Fibroblast of lung (primary cell): ENCODE measurements around the gene HERC6. TPM values are rescaled to one million over a fixed set of nuclear protein-coding genes. Genes with fewer than 3 reads are reported as not detected.
A peak's percentile ranks its signal among the peaks of the same experiment; 100 is the strongest.

Experiments
- DNase-seq, 2 donors: peaks; one replicate each; pipeline versions ENCODE4 v3.0.0 to v3.0.0-alpha.2; 2010; ENCODE audit warnings: low read depth in 2 of 2
- H2AFZ ChIP-seq: 2 replicates; pipeline ENCODE4 v1.5.1; 2012; ENCODE audit warnings: low read length, control low read depth, inconsistent platforms
- H3K27ac ChIP-seq: 2 replicates; pipeline ENCODE4 v1.5.1; 2011; ENCODE audit warnings: low read length, control low read depth; ENCODE audit not compliant: insufficient read depth
- H3K27me3 ChIP-seq: 2 replicates; pipeline ENCODE4 v1.5.1; 2011; ENCODE audit warnings: mild to moderate bottlenecking, low read length; ENCODE audit not compliant: control insufficient read depth, insufficient read depth
- H3K36me3 ChIP-seq: 2 replicates; pipeline ENCODE4 v1.5.1; 2011; ENCODE audit warnings: low read length; ENCODE audit not compliant: control insufficient read depth, insufficient read depth
- H3K4me1 ChIP-seq: 2 replicates; pipeline ENCODE4 v1.5.1; 2011; ENCODE audit warnings: low read length; ENCODE audit not compliant: control insufficient read depth, insufficient read depth; ENCODE audit errors: extremely low read depth
- H3K4me2 ChIP-seq: 2 replicates; pipeline ENCODE4 v1.5.1; 2011; ENCODE audit warnings: low read length, control low read depth; ENCODE audit not compliant: insufficient read depth; ENCODE audit errors: extremely low read depth
- H3K4me3 ChIP-seq, 4 experiments: fragments of 200-600 bp in 1 of 4; sonication (generic) in 1 of 4; replicated peaks in 1 of 4; 2 replicates each; pipeline ENCODE4 v1.5.1; 2011 to 2016; ENCODE audit warnings: low read length in 4 of 4, low read depth in 3 of 4, mild to moderate bottlenecking in 3 of 4, control low read depth in 2 of 4, inconsistent platforms in 1 of 4, mixed read lengths in 1 of 4; ENCODE audit not compliant: insufficient read depth in 1 of 4; ENCODE audit errors: control extremely low read depth in 1 of 4
- H3K79me2 ChIP-seq: 2 replicates; pipeline ENCODE4 v1.5.1; 2012; ENCODE audit warnings: mild to moderate bottlenecking, low read length, inconsistent platforms; ENCODE audit not compliant: control insufficient read depth, insufficient read depth
- H3K9ac ChIP-seq: 2 replicates; pipeline ENCODE4 v1.5.1; 2011; ENCODE audit warnings: mild to moderate bottlenecking, low read length, control low read depth; ENCODE audit not compliant: insufficient read depth
- H3K9me3 ChIP-seq: 2 replicates; pipeline ENCODE4 v1.5.1; 2012; ENCODE audit warnings: low read depth, low read length; ENCODE audit not compliant: control insufficient read depth, insufficient read depth
- H4K20me1 ChIP-seq: 2 replicates; pipeline ENCODE4 v1.5.1; 2011; ENCODE audit warnings: low read length; ENCODE audit not compliant: control insufficient read depth, insufficient read depth; ENCODE audit errors: extremely low read depth
- CTCF ChIP-seq, 2 donors: IDR thresholded peaks in 1 of 2; conservative IDR thresholded peaks in 1 of 2; 1 replicate in 1 of 2; 2 replicates in 1 of 2; pipeline ENCODE4 v1.5.1; 2011 to 2012; ENCODE audit warnings: low read length in 2 of 2, control low read depth in 1 of 2, inconsistent platforms in 1 of 2, low read depth in 1 of 2, mild to moderate bottlenecking in 1 of 2
- EZH2 ChIP-seq: IDR thresholded peaks from 2 replicates; pipeline ENCODE4 v1.5.1; 2012; ENCODE audit warnings: low read length, control low read depth, mild to moderate bottlenecking; ENCODE audit errors: missing control alignments
- polyA plus RNA-seq, 2 donors: library from polyadenylated mRNA; depleted of rRNA in 1 of 2; stranded (reverse) in 1 of 2; unstranded in 1 of 2; fragments of >200 nt; gene quantifications; 2 replicates each; pipeline ENCODE4 v1.2.1, GENCODE V29; 2011 to 2012; ENCODE audit warnings: missing spikeins in 1 of 2
- total RNA-seq: library from RNA; depleted of rRNA; stranded (reverse); fragments of >200 nt; gene quantifications from 2 replicates; pipeline ENCODE4 v1.2.1, GENCODE V29; 2014

The HERC6 gene
- total and polyA plus RNA-seq, 2 donors (not counting 1 experiment from before 2014, with no cell fraction given): 6.3 to 12.9 TPM

- H3K36me3 ChIP-seq: no peaks in the 10 kb centered on the region
- no peak for TF ChIP-seq EZH2
- TF ChIP-seq CTCF (conservative IDR thresholded peaks at IDR 0.05 in 1 of 2, IDR thresholded peaks at IDR 0.05 in 1 of 2; ENCODE audit: low read depth in 1 of 2, low read length in 2 of 2): no peak
- no peaks in the 10 kb centered on the region for H4K20me1 ChIP-seq
- H3K4me2 ChIP-seq: no peak overlapping the region
- DNase-seq: peak; percentile 30 to 74
- H3K27ac ChIP-seq: no peak overlapping the region
- H3K79me2 ChIP-seq: no peaks in the 10 kb centered on the region
- no peaks in the 10 kb centered on the region for H3K27me3 ChIP-seq
- no peak overlapping the region for H3K9ac ChIP-seq
- H3K4me1 ChIP-seq: no peaks in the 10 kb centered on the region
- no peaks in the 10 kb centered on the region for H3K9me3 ChIP-seq
- H2AFZ ChIP-seq: no peak overlapping the region
- H3K4me3 ChIP-seq: no peak overlapping the region
Observed at GRCh38 chr4:88352062-88352740, 26.5 kb upstream of the HERC6 start.

GRCh38 chr4:88353324-88353723, 25.3 kb upstream of the HERC6 start:
- H3K79me2 ChIP-seq: no peaks in the 10 kb centered on the region
- H3K27me3 ChIP-seq: no peaks in the 10 kb centered on the region
- no peak for TF ChIP-seq CTCF (conservative IDR thresholded peaks at IDR 0.05 in 1 of 2, IDR thresholded peaks at IDR 0.05 in 1 of 2; ENCODE audit: low read depth in 1 of 2, low read length in 2 of 2)
- no peak for TF ChIP-seq EZH2
- no peak overlapping the region for H3K9ac ChIP-seq
- H4K20me1 ChIP-seq: no peaks in the 10 kb centered on the region
- H3K9me3 ChIP-seq: no peaks in the 10 kb centered on the region
- no peak overlapping the region for H2AFZ ChIP-seq
- no peaks in the 10 kb centered on the region for H3K36me3 ChIP-seq
- H3K4me3 ChIP-seq: no peak overlapping the region
- no peaks in the 10 kb centered on the region for H3K4me1 ChIP-seq
- peak in 1 of 2 donors; percentile 10 for DNase-seq
- no peak overlapping the region for H3K27ac ChIP-seq
- H3K4me2 ChIP-seq: no peak overlapping the region

DNA sequence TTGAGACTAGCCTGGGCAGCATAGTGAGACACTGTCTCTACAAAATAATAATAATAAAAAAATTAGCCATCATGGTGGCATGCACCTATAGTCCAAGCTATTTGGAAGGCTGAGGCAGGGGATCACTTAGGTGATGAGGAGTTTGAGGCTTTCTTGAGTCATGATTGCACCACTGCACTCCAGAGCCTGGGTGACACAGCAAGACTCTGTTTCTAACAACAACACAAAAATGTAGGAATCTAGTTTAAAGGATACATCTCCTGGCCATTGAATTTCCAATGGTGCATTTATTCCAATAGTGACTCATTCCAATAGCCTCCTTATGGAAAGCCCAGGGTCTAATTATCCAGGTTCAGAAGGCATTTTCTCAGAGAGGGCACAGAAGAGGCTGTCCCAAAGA, 21.9 kb upstream of the HERC6 start:
- no peak overlapping the region for H3K9ac ChIP-seq
- H3K4me2 ChIP-seq: no peak overlapping the region
- H3K9me3 ChIP-seq: no peaks in the 10 kb centered on the region
- no peaks in the 10 kb centered on the region for H3K4me1 ChIP-seq
- H3K79me2 ChIP-seq: no peaks in the 10 kb centered on the region
- TF ChIP-seq EZH2 (no peak), CTCF (conservative IDR thresholded peaks at IDR 0.05 in 1 of 2, IDR thresholded peaks at IDR 0.05 in 1 of 2; ENCODE audit: low read depth in 1 of 2, low read length in 2 of 2) (no peak)
- H3K27ac ChIP-seq: no peak overlapping the region
- DNase-seq: no peak
- no peak overlapping the region for H3K4me3 ChIP-seq
- no peaks in the 10 kb centered on the region for H3K36me3 ChIP-seq
- no peaks in the 10 kb centered on the region for H3K27me3 ChIP-seq
- no peak overlapping the region for H2AFZ ChIP-seq
- no peaks in the 10 kb centered on the region for H4K20me1 ChIP-seq
